GM19193 (cell line): Measurements from ENCODE around the gene ARF1.

Source experiments
- POLR2A ChIP-seq: IDR thresholded peaks from 4 replicates; pipeline ENCODE4 v1.6.1; 2011; ENCODE audit not compliant: insufficient read depth, insufficient read length; ENCODE audit errors: extremely low read depth

ARF1 gene

DNA sequence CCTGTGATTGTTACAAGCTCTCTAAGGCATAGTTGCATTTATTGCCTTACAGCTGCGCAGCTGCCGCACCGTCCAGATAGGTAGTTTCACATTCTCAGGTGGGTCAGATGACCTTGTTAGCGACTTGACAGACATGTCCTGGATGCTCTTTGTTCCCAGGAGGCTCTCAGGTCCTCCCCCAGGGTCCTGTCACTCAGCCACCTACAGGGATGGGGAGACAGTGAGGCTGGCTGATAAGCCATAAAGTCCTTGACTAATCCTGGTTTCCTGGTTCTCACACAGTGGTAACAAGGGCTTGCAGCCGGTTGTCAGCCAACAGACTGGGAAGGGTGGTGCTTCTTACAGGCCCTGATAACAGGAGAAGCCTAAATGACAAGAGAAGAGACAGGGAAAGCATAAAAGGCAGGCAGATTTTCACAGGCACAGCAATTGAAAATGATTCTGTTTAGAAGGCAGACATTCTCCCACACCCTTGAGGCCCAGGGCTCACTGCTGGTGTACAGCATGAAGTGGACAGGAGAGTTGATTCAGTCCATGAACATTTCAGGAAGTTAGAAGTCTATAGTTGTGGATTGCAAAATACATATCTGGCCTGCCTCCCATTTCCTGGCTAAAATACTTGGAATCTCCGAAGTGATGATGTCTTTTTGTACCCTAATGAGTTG, 2.9 kb downstream of the ARF1 start:
- no peak for TF ChIP-seq POLR2A

DNA sequence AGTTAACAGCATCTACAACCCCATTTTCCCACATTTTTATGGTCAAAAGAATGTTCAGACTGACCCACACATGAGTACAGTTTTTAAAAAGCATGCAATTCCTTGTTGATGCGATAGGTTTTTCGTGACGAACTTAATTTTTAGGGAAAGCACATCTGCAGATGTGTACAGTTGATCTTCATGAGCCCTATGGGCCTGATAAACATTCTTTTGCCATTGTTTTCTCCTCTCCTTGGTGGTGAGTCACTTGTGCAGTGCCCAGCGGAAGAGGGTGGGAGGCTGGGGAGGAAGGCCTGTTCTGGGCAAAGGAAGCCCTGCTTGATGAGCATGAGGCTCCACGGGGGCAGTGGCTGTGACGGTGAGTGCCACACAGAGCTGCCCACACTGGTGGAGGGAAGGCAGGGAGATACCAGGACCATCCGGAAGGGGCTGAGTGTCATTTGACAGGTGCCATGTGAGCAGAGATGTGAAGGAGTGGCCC, 5.3 kb downstream of the ARF1 start:
- no peak for TF ChIP-seq POLR2A

DNA sequence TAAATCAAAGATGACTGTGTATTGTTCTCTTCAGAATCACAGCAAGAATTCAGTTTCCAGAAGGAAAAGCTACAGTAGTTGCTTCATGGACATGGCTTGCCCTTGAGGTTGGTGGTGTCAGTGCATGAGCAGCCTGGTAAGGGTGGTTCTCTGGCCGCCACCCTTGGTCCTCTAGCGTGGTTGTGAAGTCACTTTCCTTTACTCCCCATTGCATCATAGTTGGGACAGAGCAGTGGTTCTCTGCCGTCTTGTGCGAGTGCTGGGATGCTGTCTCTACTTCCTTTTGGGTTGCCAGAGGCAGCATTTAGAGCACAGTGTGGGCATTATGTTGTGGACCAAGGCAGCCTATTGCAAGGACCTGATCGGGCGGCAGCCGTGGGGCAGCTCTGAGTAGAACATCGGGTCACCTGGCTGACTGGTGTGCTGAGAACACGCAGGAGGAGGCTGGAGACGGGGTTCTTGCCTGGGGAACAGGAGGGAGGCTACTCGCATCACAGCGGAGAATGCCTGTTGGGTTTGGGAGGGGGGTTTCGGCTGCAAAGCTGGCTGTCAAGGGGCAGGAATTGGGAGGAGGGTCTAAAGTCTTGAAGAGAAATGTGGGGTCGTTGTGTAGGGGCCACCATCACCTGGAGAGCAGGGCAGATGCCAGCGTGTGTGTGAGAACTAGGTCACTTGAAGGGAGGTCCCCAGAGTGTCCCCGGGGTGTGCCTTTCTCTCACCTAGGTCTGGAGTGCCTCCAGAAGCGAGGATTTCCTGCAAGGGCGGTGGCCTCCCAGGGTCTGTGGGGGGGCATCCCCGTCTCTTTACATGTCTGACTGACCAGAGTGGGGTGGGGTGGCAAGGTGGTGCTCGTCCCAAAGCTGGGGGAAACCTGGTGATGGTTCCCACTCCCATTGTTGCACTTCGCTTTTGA, 6.3 kb downstream of the ARF1 start:
- TF ChIP-seq POLR2A, result no peak

DNA sequence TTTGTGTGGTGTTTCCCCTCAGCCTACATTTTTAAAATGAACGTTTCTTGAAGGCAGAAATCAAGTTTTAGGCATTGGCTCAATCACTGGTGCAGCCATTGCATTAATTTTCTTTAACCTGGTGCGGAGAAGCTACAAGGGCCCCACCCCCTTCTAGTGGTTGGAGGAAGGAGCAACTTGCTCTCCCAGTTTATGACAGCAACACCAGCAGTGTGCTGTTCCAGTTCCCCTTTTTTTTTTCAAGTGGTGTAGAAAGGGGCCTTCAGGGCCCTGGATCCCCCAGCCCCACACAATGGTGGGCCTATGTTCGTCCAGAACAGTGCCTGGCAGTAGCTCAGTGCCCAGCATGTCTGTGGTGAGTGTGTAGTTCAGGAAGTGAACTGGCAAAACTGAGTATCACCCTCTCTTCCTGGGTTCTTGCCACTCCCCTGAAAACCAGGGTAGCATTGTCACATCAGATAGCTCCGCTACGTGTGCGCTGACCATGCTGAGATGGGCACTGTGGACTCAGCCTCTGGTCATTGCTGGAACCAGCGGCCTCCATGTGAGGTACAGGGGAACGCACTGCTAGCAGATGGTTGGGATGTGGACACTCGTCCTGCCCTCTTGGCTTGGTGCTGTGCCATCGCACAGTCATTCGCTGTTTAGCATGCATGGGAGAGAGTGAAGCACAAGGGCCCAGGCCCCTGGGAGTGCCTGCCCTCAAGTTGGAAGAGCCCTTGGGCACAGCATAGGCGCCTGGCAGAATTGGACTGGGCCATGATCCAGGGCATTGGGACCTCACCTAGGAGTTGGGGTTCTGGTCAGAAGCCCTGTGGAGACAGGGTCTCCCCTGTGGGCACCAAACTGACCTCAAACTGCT, 7.2 kb downstream of the ARF1 start:
- TF ChIP-seq POLR2A, result no peak

DNA sequence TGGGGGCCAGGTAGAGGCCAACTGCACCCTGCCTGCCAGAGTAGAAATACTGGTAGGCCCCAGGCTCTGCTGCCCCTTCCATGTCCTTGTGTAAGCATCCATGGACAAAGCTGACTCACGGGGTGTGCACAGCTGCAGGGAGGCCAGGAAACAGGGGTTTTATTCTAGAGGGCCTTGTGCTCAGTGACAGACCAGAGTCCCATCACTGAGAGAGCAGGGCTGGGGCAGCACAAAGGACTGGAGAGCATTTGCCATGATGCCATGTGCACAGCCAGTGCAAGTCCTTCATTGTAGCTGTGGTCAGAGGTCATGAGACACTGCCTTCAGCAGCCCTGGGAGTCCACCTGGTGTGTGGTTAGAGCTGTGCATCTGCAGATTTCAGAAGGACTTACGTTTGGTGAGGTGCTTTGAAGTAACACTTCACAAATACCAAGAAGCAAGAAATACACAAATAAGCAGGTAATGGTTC, 8.1 kb downstream of the ARF1 start:
- TF ChIP-seq POLR2A, result no peak

DNA sequence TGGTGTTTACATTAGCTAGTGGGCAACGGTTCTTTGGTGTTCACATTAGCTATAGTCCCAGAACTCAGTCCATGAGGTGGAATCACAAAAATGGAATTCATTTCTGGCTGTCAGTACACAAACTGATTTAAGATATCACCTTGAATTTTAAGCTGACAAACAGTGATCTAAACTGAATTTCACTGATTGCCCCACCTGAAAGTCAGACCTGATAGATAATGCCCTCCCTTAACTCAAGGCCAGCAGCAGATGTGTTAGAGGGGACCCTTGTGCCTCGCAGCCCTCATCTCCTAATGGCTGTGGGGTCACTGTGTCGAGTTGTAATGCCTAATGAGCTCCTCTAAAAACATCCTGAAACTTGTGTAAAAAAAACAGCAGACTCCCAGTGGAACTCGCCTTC, 8.6 kb downstream of the ARF1 start:
- no peak for TF ChIP-seq POLR2A

DNA sequence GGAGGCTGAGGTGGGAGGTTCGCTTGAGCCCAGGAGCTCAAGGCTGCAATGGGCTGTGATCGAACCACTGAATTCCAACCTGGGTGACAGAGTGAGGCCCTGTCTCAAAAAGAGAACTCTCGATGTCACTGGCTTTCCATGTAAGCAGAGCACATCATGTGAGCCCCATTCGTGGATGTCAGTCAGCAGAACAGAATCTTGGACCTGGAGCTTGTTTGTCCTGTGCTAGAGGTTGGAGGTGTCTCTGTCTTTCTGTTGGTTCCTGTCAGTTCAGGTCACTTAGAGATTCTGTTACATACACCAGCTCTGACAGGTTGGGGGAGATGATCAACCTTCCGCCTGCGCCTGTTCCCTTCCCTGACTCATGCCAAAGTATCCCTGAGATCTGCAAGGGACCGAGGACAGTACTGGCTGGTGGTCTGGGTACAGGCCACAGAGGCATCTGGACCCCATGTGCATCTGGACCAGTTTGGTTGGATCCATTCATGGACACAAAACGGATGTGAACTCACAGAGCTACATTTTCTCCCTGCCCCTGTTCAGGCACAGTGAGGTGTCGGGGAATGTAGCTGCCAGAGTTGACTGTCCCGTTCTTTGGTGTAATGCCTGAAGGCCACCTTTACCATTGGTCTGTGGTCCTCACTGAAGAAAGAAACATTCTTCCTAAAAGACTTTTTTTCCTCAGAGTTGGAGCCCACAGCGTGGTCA, 10.0 kb downstream of the ARF1 start:
- TF ChIP-seq POLR2A, result no peak

DNA sequence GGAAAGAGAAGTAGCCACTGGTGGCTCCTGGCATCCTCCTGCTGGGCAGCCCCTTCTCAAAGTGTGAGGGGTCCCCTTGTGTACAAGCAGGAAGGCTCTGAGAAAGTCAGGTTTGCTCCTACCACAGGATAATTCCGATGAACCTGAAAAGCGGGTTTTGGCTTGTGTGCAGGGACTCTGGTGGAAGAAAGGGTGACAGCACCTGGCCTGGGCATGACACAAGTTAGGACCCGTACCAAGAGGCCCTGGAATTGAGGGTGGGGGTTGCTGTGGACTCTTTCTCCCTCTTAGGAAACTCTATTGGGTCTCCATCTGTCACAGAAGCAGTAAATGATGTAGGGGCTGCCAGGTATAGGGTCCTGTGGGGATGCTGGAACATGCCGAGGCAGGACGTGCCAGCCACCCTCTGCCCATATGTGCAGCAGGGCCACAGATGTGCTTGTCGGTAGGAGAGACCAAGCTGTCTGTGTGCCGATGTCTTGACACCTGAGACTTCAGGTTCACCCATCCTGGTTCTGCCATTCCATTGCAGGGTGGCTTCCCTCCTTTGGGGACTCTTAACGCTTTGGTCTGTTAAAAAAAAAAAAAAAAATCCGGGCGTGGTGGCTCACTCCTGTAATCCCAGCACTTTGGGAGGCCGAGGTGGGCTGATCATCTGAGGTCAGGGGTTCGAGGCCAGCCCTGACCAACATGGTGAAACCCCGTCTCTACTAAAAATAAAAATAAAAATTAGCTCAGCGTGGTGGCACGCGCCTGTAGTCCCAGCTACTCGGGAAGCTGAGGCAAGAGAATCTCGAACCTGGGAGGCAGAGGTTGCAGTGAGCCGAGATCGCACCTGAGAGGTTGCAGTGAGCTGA, 10.8 kb downstream of the ARF1 start:
- TF ChIP-seq POLR2A, result no peak

DNA sequence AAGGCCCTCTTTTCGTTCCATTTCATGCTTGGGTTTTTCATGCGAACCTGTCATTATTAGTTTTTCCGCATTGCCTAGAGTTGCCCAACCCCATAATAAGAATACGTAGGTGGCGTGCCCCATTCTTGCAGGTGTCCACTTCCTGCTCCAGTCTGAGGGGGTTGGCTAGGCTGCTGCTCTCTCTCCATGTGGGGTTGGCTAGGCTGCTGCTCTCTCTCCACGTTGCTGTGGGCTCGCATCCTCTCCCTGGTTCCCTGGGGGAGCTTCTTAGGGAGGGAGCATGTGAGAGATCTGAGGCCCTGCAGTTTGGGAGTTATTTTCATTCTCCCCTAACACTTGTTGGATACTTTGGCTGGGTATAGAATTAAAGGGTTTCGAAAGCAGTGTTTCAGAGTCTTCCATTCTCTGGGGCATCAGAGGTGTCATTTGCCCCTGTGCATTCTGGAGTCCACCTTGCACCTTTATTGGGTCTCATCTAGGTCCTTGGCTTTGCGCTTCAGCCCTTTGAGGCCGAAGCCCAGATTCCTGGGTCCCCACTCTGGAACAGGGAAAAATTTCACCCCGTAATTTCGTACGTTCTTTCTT, 12.0 kb downstream of the ARF1 start:
- no peak for TF ChIP-seq POLR2A

DNA sequence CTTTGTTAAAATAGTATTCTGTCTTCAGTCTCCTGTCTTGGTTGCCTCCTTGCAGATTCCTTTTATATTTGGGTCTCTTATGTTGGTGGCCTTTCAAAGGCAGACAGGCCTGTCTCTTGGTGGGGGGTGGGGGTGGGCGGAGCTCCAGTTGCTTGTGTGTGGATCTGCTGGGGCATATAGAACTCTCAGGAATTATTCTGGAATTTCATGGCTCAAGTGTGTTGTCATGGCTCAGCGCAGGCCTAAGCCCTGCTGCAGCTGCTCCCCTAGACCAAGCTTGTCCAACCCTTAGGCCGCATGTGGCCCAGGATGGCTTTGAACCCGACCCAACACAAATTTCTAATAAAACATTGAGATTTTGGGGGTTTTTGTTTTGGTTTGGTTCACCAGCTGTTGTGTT, 12.7 kb downstream of the ARF1 start:
- TF ChIP-seq POLR2A, result no peak

DNA sequence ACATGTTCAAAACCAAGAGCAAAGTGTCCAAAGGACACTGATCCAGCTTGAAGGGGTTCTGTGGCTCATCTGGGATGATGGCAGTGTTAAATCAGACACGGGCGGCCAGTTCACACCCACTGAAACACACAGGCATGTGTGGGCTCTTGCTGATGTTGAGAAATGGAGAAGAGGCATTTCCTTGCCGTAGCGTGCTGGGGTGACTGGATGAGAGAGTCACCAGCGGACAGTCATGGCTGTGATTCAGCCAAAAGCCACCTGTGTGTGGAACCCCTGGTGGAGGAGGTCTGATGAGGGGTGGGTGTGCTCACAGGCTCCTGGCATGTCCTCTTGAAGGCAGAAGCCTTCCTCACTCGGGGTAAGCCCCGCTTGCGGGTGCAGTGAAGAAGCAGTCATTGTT, 13.4 kb downstream of the ARF1 start:
- TF ChIP-seq POLR2A, result no peak

DNA sequence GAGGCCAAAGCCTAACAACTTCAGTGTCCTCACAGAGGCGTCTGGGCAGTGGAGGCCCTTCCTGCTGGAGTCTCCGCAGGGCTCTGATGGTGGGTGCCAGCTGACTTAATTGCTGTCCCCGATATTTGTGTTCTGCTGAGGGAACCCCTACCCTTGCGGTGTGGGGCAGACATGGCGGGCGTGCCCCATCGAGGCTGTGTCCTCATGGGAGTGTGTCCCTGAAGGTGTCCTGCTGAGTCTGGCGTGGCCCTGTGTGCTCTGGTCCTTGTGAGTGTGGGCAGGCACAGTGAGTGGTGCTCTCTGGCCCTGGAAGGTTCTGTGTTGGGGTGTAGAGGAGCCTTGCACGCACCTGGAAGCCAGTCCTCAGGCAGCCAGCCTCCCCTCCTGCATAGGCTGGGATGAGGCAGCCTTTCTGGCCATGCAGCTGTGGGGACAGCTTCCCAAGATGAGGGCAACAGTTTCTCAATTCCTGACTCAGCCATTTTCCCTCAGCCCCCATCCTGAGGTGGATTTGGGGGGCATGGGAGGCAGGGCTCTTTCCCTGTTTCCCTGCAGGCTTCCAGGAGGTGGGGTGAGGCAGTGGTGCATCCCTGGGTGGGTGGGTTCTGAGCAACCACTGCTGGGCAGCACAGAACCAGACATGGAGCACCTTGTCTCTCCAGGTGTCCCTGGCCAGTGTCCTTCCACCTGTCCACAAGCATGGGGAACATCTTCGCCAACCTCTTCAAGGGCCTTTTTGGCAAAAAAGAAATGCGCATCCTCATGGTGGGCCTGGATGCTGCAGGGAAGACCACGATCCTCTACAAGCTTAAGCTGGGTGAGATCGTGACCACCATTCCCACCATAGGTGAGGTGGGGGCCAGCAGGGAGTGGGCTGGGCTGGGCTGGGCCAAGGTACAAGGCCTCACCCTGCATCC, 14.2 kb downstream of the ARF1 start:
- TF ChIP-seq POLR2A, result no peak
